HepG2 (cell line): Measurements from ENCODE around the gene YY1AP1. TPM values are rescaled to one million over a fixed set of nuclear protein-coding genes. Genes with fewer than 3 reads are reported as not detected.
"Not testable (repeated sequence)": the region's sequence is repeated elsewhere in the genome, so short reads cannot be mapped to it uniquely, and the experiment has no call there.

Source experiments
- ATAC-seq: fragments of 200-7000 bp; cut with Tn5 transposase; 3 replicates; pipeline ENCODE4 v1.9.1; 2020; ENCODE audit warnings: mild to moderate bottlenecking, moderate library complexity
- BruUV-seq: library from RNA; stranded (reverse); fragments of 400-500 nt; replicated peaks from 2 replicates; lab custom pipeline; 2021; lab: Mats Ljungman, UMichigan
- CTCF ChIA-PET: fragments of 300-600 bp; formaldehyde crosslinking; extraction: SDS; loops from one replicate; lab custom pipeline; 2021; ENCODE audit warnings: low total read pairs, inconsistent platforms, low intra/inter-chr PET ratio; lab: Yijun Ruan, JAX
- POLR2A ChIA-PET: fragments of 350-600 bp; sonication (Branson Sonifier 250); formaldehyde crosslinking; loops from one replicate; lab custom pipeline; 2020; ENCODE audit warnings: antibody characterized with exemption, inconsistent platforms; lab: Yijun Ruan, JAX
- DNase-seq: peaks from one replicate; pipeline ENCODE4 v3.0.0-alpha.2; 2015; ENCODE audit warnings: low spot score
- FAIRE-seq: peaks from 3 replicates; lab custom pipeline; 2011; peaks lifted over from hg19 to GRCh38; lab: Jason Lieb, UNC
- H2AFZ ChIP-seq: one replicate; pipeline ENCODE4 v1.6.1; 2011; ENCODE audit warnings: low read length, inconsistent platforms
- H3K27ac ChIP-seq: fragments of 300-600 bp; 3 replicates; pipeline ENCODE4 v1.8.0; 2011; ENCODE audit warnings: mixed run types, mild to moderate bottlenecking, mixed read lengths, low read length, inconsistent platforms; ENCODE audit not compliant: insufficient read depth; ENCODE audit errors: extremely low read length
- H3K27me3 ChIP-seq, 2 experiments: fragments of 200-600 bp in 1 of 2; 2 replicates in 1 of 2; 3 replicates in 1 of 2; pipeline versions ENCODE4 v1.6.0 to v1.8.0; 2011; ENCODE audit warnings: low read length in 2 of 2, mild to moderate bottlenecking in 2 of 2, moderate library complexity in 2 of 2, inconsistent platforms in 1 of 2; ENCODE audit not compliant: insufficient read depth in 2 of 2, control insufficient read depth in 1 of 2
- H3K36me3 ChIP-seq, 2 experiments: fragments of 200-600 bp in 1 of 2; replicated peaks in 1 of 2; 2 replicates in 1 of 2; 3 replicates in 1 of 2; pipeline versions ENCODE4 v1.5.1 to v1.8.0; 2011; ENCODE audit warnings: low read length in 2 of 2, inconsistent platforms in 1 of 2; ENCODE audit not compliant: insufficient read depth in 2 of 2, control insufficient read depth in 1 of 2
- H3K4me1 ChIP-seq: 2 replicates; pipeline ENCODE4 v1.5.1; 2012; ENCODE audit warnings: low read length, inconsistent platforms; ENCODE audit not compliant: insufficient read depth
- H3K4me2 ChIP-seq: 2 replicates; pipeline ENCODE4 v1.6.0; 2011; ENCODE audit warnings: low read depth, low read length, inconsistent platforms
- H3K4me3 ChIP-seq, 3 experiments: fragments of 200-600 bp in 1 of 3; sonication (generic), shearing (Covaris generic) in 1 of 3; replicated peaks in 1 of 3; 2 replicates each; pipeline ENCODE4 v1.5.1; 2011 to 2016; ENCODE audit warnings: low read length in 3 of 3, inconsistent platforms in 2 of 3, low read depth in 2 of 3, mild to moderate bottlenecking in 2 of 3, control low read depth in 1 of 3, mixed read lengths in 1 of 3; ENCODE audit not compliant: insufficient read depth in 1 of 3
- H3K79me2 ChIP-seq: one replicate; pipeline ENCODE4 v1.6.1; 2011; ENCODE audit warnings: low read length, inconsistent platforms; ENCODE audit not compliant: insufficient read depth
- H3K9ac ChIP-seq: 2 replicates; pipeline ENCODE4 v1.6.0; 2011; ENCODE audit warnings: mild to moderate bottlenecking, low read depth, low read length, inconsistent platforms; ENCODE audit not compliant: insufficient read depth
- H3K9me3 ChIP-seq: 2 replicates; pipeline ENCODE4 v1.5.1; 2012; ENCODE audit warnings: mild to moderate bottlenecking, low read length
- H4K20me1 ChIP-seq: 2 replicates; pipeline ENCODE4 v1.6.0; 2011; ENCODE audit warnings: inconsistent platforms, mild to moderate bottlenecking, low read length, moderate library complexity; ENCODE audit not compliant: insufficient read depth
- STAG1 ChIP-seq: sonication (generic); formaldehyde crosslinking; IDR thresholded peaks from 2 replicates; pipeline ENCODE4 v1.4.0; 2020; ENCODE audit warnings: missing genetic modification reagents
- ZNF121 ChIP-seq: sonication (generic); formaldehyde crosslinking; IDR thresholded peaks from 2 replicates; pipeline ENCODE4 v1.5.0; 2020; ENCODE audit warnings: mild to moderate bottlenecking, missing genetic modification reagents
- ZNF362 ChIP-seq: sonication (generic); formaldehyde crosslinking; IDR thresholded peaks from 2 replicates; pipeline ENCODE4 v1.4.0; 2020; ENCODE audit warnings: missing genetic modification reagents, mild to moderate bottlenecking, borderline replicate concordance
- ZNF609 ChIP-seq: sonication (generic); formaldehyde crosslinking; IDR thresholded peaks from 2 replicates; pipeline ENCODE4 v1.4.0; 2020; ENCODE audit warnings: mild to moderate bottlenecking, missing genetic modification reagents, borderline replicate concordance
- WGBS: methylation state at CpG from one replicate; pipeline ENCODE4 v1.1.6; 2017; ENCODE audit warnings: low lambda C conversion rate; 5-methylcytosine and 5-hydroxymethylcytosine counted together
- in situ Hi-C: cut with HindIII; loops from 2 replicates; pipeline ENCODE4 v1.10.0; 2017; ENCODE audit warnings: low pct_unique_long_range_greater_than_20kb; ENCODE audit not compliant: extremely low pct_ligation_motif_present
- intact Hi-C: fragments of 100-400 bp; cut with micrococcal nuclease; formaldehyde crosslinking; loops from one replicate; pipeline ENCODE4 v1.10.0; 2022; ENCODE audit not compliant: unreplicated experiment
- polyA plus RNA-seq, 8 experiments: library from polyadenylated mRNA; depleted of rRNA in 3 of 8; stranded (reverse) in 7 of 8; unstranded in 1 of 8; fragments of >200 nt; fragmentation: Illumina TruSeq in 4 of 8; extraction: Trizol in 4 of 8; gene quantifications; 2 replicates each; pipeline versions ENCODE4 v1.2.1 to v1.2.3, GENCODE V29; 2011 to 2016; ENCODE audit warnings: low read depth in 4 of 8, missing spikeins in 1 of 8, mixed read lengths in 1 of 8; ENCODE audit not compliant: insufficient read depth in 1 of 8
- total RNA-seq, 5 experiments: library from RNA; depleted of rRNA; stranded (reverse); fragments of >200 nt; fragmentation: Illumina TruSeq; extraction: Trizol; gene quantifications; 2 replicates each; pipeline ENCODE4 v1.2.3, GENCODE V29; 2016; ENCODE audit warnings: low read depth in 1 of 5
- TF ChIP-seq, protein P1 (sequence below): sonication (generic); formaldehyde crosslinking; IDR thresholded peaks from 2 replicates; pipeline ENCODE4 v1.5.0; 2020; ENCODE audit warnings: mild to moderate bottlenecking, missing genetic modification reagents, moderate library complexity

The YY1AP1 gene
- total and polyA plus RNA-seq, 2 of the 13 experiments (the other 11 are each of a cell fraction or from before 2014, with no cell fraction given) = 28.5 to 69.4 TPM

DNA sequence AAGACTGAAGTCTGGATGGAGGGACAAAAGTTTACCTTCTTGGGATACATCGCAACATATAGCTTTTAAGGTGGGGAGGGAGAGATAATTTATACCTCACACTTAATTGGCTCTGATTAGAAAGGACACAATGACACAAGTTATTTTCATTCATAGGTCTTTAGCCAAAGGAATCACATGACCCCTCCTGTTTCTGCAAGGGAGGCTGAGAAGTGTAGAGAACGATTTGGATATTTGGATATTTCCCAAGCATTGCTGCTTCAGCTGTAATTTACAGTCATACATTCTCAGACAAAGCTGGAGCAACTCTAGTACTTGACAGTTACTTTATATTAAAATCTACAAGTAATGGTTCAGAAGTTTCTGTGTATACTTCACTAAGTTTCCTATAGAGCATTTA is 24.5 kb upstream of the YY1AP1 start (continued):
- TF ChIP-seq ZNF609 = no peak

DNA sequence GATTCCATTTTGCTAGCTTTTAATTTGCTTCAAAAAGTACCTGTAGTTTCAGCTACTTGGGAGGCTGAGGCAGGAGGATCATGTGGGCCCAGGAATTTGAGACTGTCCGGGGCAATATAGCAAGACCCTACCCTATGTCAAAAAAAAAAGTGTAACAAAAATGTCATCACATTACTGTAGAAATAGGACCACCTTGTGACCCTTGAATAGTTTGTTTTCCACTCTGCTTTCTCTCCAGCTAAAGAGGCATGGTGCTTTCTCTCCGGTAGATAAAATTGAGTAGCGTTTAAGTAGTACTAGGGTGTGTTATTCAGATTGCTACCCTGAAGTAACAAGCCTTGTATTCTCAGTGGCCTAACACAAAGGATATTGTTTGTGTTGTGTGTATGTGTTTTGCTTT is 24.1 kb upstream of the YY1AP1 start:
- H3K27me3 ChIP-seq, H4K20me1 ChIP-seq, intact Hi-C loops, DNase-seq, CTCF ChIA-PET, H2AFZ ChIP-seq, POLR2A ChIA-PET, H3K9ac ChIP-seq, BruUV-seq, H3K4me1 ChIP-seq, H3K27ac ChIP-seq, H3K4me2 ChIP-seq, H3K9me3 ChIP-seq, in situ Hi-C loops, ATAC-seq, H3K4me3 ChIP-seq: not testable (repeated sequence)
- H3K79me2 ChIP-seq = peaks cover 11% of the 10 kb centered on the region
- WGBS = 97% methylated on average over 3 of the region's 3 CpGs
- peaks cover 3 to 38% of the 10 kb centered on the region in 2 experiments; a peak in 4 of 5 replicates for H3K36me3 ChIP-seq
- TF ChIP-seq ZNF121 (CRISPR knock-in tag) (peak; percentile 98), ZNF362 (peak; percentile 77; the same call in 1 of the 2 replicates), STAG1 (peak; percentile 43)
- TF ChIP-seq, protein P1, sequence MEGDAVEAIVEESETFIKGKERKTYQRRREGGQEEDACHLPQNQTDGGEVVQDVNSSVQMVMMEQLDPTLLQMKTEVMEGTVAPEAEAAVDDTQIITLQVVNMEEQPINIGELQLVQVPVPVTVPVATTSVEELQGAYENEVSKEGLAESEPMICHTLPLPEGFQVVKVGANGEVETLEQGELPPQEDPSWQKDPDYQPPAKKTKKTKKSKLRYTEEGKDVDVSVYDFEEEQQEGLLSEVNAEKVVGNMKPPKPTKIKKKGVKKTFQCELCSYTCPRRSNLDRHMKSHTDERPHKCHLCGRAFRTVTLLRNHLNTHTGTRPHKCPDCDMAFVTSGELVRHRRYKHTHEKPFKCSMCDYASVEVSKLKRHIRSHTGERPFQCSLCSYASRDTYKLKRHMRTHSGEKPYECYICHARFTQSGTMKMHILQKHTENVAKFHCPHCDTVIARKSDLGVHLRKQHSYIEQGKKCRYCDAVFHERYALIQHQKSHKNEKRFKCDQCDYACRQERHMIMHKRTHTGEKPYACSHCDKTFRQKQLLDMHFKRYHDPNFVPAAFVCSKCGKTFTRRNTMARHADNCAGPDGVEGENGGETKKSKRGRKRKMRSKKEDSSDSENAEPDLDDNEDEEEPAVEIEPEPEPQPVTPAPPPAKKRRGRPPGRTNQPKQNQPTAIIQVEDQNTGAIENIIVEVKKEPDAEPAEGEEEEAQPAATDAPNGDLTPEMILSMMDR (CRISPR knock-in tag) = 0 out of 2 replicates have a peak, but pooled peaks have one; percentile 9
- FAIRE-seq = peak; percentile 34

DNA sequence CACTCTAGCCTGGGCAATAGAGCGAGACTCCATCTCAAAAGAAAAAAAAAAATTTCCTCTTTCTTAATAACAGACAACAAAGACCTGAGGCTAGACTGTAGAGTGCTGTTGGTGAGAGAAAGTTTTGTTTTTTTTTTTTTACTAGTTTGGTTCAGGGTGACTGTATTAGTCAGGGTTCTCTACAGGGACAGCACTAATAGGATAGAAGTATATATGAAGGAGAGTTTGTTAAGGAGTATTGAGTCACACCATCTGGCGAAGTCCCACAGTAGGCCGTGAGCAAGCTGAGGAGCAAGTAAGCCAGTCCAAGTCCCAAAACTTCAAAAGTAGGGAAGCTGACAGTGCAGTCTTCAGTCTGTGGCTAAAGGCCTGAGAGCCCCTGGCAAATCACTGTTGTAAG is 22.9 kb upstream of the YY1AP1 start:
- WGBS = 100% methylated on average over 2 of the region's 3 CpGs
- FAIRE-seq, H4K20me1 ChIP-seq, BruUV-seq, ATAC-seq, H3K27me3 ChIP-seq, H3K9ac ChIP-seq, H2AFZ ChIP-seq, H3K27ac ChIP-seq, DNase-seq, H3K4me1 ChIP-seq, H3K4me2 ChIP-seq, CTCF ChIA-PET, in situ Hi-C loops, H3K9me3 ChIP-seq, intact Hi-C loops, H3K4me3 ChIP-seq, POLR2A ChIA-PET: not testable (repeated sequence)
- Histone ChIP-seq H3K79me2 (peaks cover 19% of the 10 kb centered on the region), H3K36me3 (peaks cover 1 to 30% of the 10 kb centered on the region in 2 experiments; a peak in 3 of 5 replicates)
